ENCODE measurements around the gene NAV1.
A peak's percentile ranks its signal among the peaks of the same experiment; 100 is the strongest.
"Not testable (repeated sequence)": the region's sequence is repeated elsewhere in the genome, so short reads cannot be mapped to it uniquely, and the experiment has no call there.

The NAV1 gene

DNA sequence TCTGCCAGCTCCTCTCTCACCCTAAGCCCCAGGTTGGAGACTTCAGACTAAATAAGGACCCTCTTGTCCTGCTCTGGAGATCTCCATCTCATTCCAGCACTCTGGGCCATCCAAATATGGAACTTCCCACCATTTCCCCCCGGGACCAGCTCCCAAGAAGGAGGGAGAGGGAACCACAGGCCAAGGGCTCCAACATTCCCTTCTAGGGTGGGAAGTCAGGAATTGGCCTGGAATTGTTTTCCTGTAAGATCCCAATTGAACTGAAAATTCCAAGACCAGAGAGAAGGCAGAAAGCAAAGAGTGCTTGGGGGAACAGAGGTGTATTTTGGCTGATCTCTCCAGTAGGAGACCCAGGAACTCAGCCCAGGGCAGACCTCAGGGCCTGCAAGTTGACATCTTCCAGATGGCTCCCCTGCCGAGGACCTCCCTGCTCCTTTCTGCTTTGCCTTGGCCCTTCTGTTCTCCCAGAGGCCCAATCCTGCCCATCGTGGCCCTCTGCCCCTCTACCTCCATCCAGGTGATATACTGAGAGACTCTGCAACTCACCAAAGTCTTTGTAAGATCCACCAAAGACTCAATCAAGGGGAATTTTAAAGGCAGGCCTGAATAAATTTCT is 46.9 kb upstream of the NAV1 start:
- H3K9ac ChIP-seq (ENCODE audit: low read length): peak overlapping the region; percentile 7
- no peak overlapping the region for H4K8ac ChIP-seq (ENCODE audit: low read length)
- no peak overlapping the region for H2AFZ ChIP-seq (ENCODE audit: low read depth, low read length)
- DNase-seq: no peak
- peak overlapping the region; percentile 67 to 79 for H3K18ac ChIP-seq (ENCODE audit: low read depth in 1 of 2, low read length in 2 of 2)
- H2BK15ac ChIP-seq (ENCODE audit: low read depth, poor library complexity, severe bottlenecking): peak overlapping the region; percentile 60
- H3K27me3 ChIP-seq (ENCODE audit: control insufficient read depth in 1 of 2, insufficient read depth in 1 of 2, low read length in 2 of 2): no peaks in the 10 kb centered on the region
- no peak overlapping the region for H3K4me3 ChIP-seq (ENCODE audit: insufficient read depth in 1 of 2, low read depth in 1 of 2, low read length in 2 of 2)
- H3K27ac ChIP-seq (ENCODE audit: low read length, poor library complexity, severe bottlenecking): no peak overlapping the region
- H3K9me3 ChIP-seq (ENCODE audit: control insufficient read depth, low read length): no peaks in the 10 kb centered on the region
- peaks cover 3 to 29% of the 10 kb centered on the region in 2 experiments for H3K36me3 ChIP-seq (ENCODE audit: control insufficient read depth in 1 of 2, insufficient read depth in 2 of 2, low read depth in 1 of 2, low read length in 2 of 2)
- peaks cover 23% of the 10 kb centered on the region for H3K4me1 ChIP-seq (ENCODE audit: control insufficient read depth, insufficient read depth, low read depth, low read length)
- peak overlapping the region; percentile 74 for H4K91ac ChIP-seq (ENCODE audit: low read length)
- H3K4ac ChIP-seq (ENCODE audit: low read depth in 1 of 2, low read length in 2 of 2): peak overlapping the region; percentile 15 to 52
- no peak overlapping the region for H3K4me2 ChIP-seq (ENCODE audit: low read length, poor library complexity, severe bottlenecking)
- H2AK5ac ChIP-seq (ENCODE audit: low read length, severe bottlenecking): peak overlapping the region; percentile 61
- peak overlapping the region; percentile 48 to 85 for H2BK12ac ChIP-seq (ENCODE audit: low read length in 2 of 2)
- no peak overlapping the region for H3K14ac ChIP-seq (ENCODE audit: low read length in 2 of 2)
- peak overlapping the region in 1 of 2 experiments; percentile 1 for H3K23ac ChIP-seq (ENCODE audit: low read length in 2 of 2)
- no peaks in the 10 kb centered on the region for H3K79me1 ChIP-seq (replicated peaks; ENCODE audit: low read length, poor library complexity, severe bottlenecking)
- 63% methylated on average over 3 of the region's 3 CpGs for WGBS
- H2BK5ac ChIP-seq (ENCODE audit: low read depth, low read length, poor library complexity, severe bottlenecking): no peak overlapping the region
- peak overlapping the region; percentile 50 for H2BK120ac ChIP-seq (ENCODE audit: low read depth, low read length)

DNA sequence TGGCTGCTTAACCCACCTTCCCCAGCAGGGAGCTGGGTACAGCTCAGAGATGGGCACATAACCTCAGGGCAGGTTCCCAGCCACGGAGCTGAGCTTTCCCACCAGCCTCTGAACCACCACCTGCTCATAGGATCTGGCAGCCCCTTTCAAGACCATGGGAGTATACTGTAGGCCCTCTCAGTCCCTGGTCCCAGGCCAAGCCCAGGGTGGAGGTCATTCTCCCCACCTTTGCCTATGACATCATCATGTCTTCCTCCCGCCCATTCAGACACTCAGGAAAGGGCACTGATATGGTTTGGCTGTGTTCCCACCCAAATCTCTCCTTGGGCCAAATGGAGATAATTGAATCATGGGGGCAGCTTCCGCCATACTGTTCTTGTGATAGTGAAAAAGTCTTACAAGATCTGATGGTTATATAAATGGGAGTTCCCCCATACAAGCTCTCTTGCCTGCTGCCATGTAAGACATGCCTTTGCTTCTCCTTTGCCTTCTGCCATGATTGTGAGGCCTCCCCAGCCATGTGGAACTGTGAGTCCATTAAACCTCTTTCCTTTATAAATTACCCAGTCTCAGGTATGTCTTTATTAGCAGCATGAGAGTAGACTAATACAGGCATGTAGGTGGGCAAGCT is 45.8 kb upstream of the NAV1 start:
- Histone ChIP-seq H4K8ac (ENCODE audit: low read length) (peak overlapping the region; percentile 12), H2BK12ac (ENCODE audit: low read length in 2 of 2) (peak overlapping the region; percentile 19 to 91), H4K91ac (ENCODE audit: low read length) (peak overlapping the region; percentile 65), H2BK120ac (ENCODE audit: low read depth, low read length) (peak overlapping the region; percentile 42), H2BK15ac (ENCODE audit: low read depth, poor library complexity, severe bottlenecking) (peak overlapping the region; percentile 83), H3K36me3 (ENCODE audit: control insufficient read depth in 1 of 2, insufficient read depth in 2 of 2, low read depth in 1 of 2, low read length in 2 of 2) (peaks cover 3 to 24% of the 10 kb centered on the region in 2 experiments), H3K4me1 (ENCODE audit: control insufficient read depth, insufficient read depth, low read depth, low read length) (peaks cover 23% of the 10 kb centered on the region), H3K18ac (ENCODE audit: low read depth in 1 of 2, low read length in 2 of 2) (peak overlapping the region; percentile 78 to 82), H3K4ac (ENCODE audit: low read depth in 1 of 2, low read length in 2 of 2) (peak overlapping the region in 1 of 2 experiments; percentile 78)
- not testable (repeated sequence) for H2BK5ac ChIP-seq (ENCODE audit: low read depth, low read length, poor library complexity, severe bottlenecking); H2AK5ac ChIP-seq (ENCODE audit: low read length, severe bottlenecking); H3K9me3 ChIP-seq (ENCODE audit: control insufficient read depth, low read length); H2AFZ ChIP-seq (ENCODE audit: low read depth, low read length); H3K79me1 ChIP-seq (replicated peaks; ENCODE audit: low read length, poor library complexity, severe bottlenecking); H3K4me3 ChIP-seq (ENCODE audit: insufficient read depth in 1 of 2, low read depth in 1 of 2, low read length in 2 of 2); DNase-seq; H3K14ac ChIP-seq (ENCODE audit: low read length in 2 of 2); H3K9ac ChIP-seq (ENCODE audit: low read length); H3K27ac ChIP-seq (ENCODE audit: low read length, poor library complexity, severe bottlenecking); H3K23ac ChIP-seq (ENCODE audit: low read length in 2 of 2); H3K27me3 ChIP-seq (ENCODE audit: control insufficient read depth in 1 of 2, insufficient read depth in 1 of 2, low read length in 2 of 2); H3K4me2 ChIP-seq (ENCODE audit: low read length, poor library complexity, severe bottlenecking)
- WGBS: 94% methylated on average over 2 of the region's 3 CpGs

- H3K18ac ChIP-seq (ENCODE audit: low read depth in 1 of 2, low read length in 2 of 2): peak overlapping the region; percentile 72 to 86
- peak overlapping the region in 1 of 2 experiments; percentile 10 for H3K4me3 ChIP-seq (ENCODE audit: insufficient read depth in 1 of 2, low read depth in 1 of 2, low read length in 2 of 2)
- no peaks in the 10 kb centered on the region for H3K79me1 ChIP-seq (replicated peaks; ENCODE audit: low read length, poor library complexity, severe bottlenecking)
- H3K27ac ChIP-seq (ENCODE audit: low read length, poor library complexity, severe bottlenecking): no peak overlapping the region
- no peak overlapping the region for H2BK5ac ChIP-seq (ENCODE audit: low read depth, low read length, poor library complexity, severe bottlenecking)
- H2BK15ac ChIP-seq (ENCODE audit: low read depth, poor library complexity, severe bottlenecking): no peak overlapping the region
- peak overlapping the region; percentile 55 for H2AK5ac ChIP-seq (ENCODE audit: low read length, severe bottlenecking)
- peak overlapping the region; percentile 77 for H2BK120ac ChIP-seq (ENCODE audit: low read depth, low read length)
- peak overlapping the region; percentile 38 for H3K9ac ChIP-seq (ENCODE audit: low read length)
- H3K27me3 ChIP-seq (ENCODE audit: control insufficient read depth in 1 of 2, insufficient read depth in 1 of 2, low read length in 2 of 2): no peaks in the 10 kb centered on the region
- H3K23ac ChIP-seq (ENCODE audit: low read length in 2 of 2): no peak overlapping the region
- H2AFZ ChIP-seq (ENCODE audit: low read depth, low read length): no peak overlapping the region
- H3K4me2 ChIP-seq (ENCODE audit: low read length, poor library complexity, severe bottlenecking): no peak overlapping the region
- peak overlapping the region; percentile 57 for H4K8ac ChIP-seq (ENCODE audit: low read length)
- peak overlapping the region; percentile 78 to 82 for H3K4ac ChIP-seq (ENCODE audit: low read depth in 1 of 2, low read length in 2 of 2)
- peak overlapping the region in 1 of 2 experiments; percentile 87 for H3K14ac ChIP-seq (ENCODE audit: low read length in 2 of 2)
- H2BK12ac ChIP-seq (ENCODE audit: low read length in 2 of 2): peak overlapping the region; percentile 91 to 93
- H3K4me1 ChIP-seq (ENCODE audit: control insufficient read depth, insufficient read depth, low read depth, low read length): peaks cover 18% of the 10 kb centered on the region
- peaks cover 3 to 28% of the 10 kb centered on the region in 2 experiments for H3K36me3 ChIP-seq (ENCODE audit: control insufficient read depth in 1 of 2, insufficient read depth in 2 of 2, low read depth in 1 of 2, low read length in 2 of 2)
- WGBS: 49% methylated on average over 15 of the region's 15 CpGs
- peak; percentile 73 for DNase-seq
- no peaks in the 10 kb centered on the region for H3K9me3 ChIP-seq (ENCODE audit: control insufficient read depth, low read length)
- H4K91ac ChIP-seq (ENCODE audit: low read length): peak overlapping the region; percentile 65
Observed at GRCh38 chr1:201493757-201494617, 44.9 kb upstream of the NAV1 start.

Measured in mesenchymal stem cell (in vitro differentiated cells and primary cell).